ENCODE data around the gene TMEM86A.

- TF ChIP-seq CTCF (IDR thresholded peaks at IDR 0.05) (no peak), POLR2AphosphoS5 (IDR thresholded peaks at IDR 0.05) (no peak), EP300 (IDR thresholded peaks at IDR 0.05) (no peak), POLR2A (IDR thresholded peaks at IDR 0.05) (no peak)
Observed at GRCh38 chr11:18750944-18751343, 52.4 kb downstream of the TMEM86A start.
